Activated naive CD4-positive, alpha-beta T cell (primary cell): ENCODE results near the gene NEK11.
A peak's percentile ranks its signal among the peaks of the same experiment; 100 is the strongest.
"Not testable (repeated sequence)": the region's sequence is repeated elsewhere in the genome, so short reads cannot be mapped to it uniquely, and the experiment has no call there.

Experiments used
- DNase-seq, 4 experiments: peaks; one replicate each; lab custom pipeline; 2025; lab: John Stamatoyannopoulos, UW

NEK11 gene

DNA sequence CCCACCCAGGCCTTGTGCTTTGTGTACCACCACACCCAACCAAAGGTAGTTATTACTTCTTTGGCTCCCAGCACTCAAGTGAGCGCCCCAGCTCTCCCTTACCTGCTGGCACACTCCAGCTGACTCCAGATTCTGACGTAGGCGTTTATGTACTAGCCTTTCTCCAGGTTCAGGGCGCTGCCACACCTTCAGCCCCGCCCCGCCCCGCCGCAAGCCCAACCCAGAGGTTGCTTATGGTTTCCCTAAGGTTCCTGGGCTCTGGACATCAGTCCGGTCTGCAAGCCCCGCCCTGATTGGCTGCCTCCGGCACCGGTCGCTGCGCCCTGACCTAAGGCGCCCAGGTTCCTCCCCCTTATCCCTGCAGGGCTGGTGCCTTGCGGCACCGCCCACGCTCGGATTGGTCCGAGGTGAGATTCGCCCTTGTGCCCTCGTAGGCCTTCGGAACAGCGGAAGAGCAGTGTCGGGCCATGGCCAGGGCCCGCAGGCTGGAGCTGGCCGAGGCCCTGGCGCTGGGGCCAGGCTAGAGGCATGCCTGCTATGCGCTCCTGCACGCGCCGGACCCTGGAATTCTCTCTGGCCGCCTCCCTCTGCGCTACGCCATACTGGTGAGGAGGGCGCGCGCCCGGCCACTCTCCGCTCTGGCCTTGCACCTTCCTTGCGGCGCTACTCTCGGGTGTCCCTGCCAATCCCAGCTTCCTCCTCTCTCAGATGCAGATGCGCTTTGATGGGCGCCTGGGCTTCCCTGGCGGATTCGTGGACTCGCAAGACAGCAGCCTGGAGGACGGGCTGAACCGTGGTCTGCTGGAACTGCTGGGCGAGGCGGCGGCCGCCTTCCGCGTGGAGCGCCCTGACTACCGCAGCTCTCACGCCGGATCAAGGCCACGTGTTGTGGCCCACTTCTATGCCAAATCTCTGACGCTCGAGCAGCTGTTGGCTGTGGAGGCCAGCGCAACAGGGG, 335.1 kb downstream of the NEK11 start:
- DNase-seq: no peak

DNA sequence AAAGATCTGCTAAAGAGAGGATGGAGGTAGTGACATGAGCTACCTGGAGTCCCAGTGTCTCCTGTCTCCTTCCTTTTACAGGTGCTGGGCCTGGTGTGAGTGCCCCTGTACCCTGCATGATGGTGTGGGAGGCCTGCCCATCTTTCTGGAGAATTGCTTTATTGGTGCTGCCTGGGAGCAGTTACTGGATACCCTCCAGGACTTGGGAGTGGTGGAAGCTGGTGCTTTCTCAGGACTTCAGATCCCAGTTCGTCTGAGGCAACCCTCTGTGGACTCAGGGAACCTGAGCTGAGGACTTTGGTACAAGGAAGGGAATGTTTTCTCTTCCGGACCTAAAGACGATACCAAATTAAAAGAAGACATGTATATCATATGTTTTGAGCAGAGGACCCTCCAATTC, 336.6 kb downstream of the NEK11 start:
- no peak for DNase-seq

DNA sequence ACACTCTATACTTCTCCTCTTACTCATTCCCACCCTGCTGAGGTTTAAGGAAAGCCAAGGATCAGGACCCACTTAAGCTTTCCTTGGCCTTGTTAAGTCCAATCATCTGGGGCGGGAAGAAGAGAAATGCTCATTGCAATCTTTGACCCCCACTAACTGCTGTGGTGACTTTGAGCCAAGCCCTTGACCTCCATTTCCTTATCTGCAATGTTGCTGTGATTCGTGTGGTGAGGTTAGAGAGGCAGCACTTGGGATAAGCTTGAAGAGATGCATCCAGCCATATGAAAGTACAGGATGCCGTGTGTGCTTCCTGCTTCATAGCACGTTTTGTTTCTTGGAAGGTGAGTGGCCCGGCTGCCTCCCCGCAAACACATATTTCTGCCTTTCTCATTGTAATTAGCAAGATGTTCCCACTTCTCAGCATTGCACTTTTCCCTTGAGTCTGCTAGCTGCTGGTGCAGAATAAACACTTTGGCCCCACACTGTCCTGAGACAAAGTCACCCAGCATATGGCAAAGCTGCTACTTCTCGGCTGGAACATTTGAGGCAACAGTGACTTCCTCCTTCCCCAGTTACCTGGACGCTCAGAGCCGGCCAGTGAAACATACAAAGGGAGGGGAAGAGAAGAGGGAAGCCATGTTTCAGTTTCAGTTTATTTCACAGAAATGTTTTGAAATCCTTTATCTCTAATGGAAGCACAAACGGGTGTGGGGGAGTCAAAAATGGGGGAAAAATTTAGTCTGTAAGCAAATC, 344.4 kb downstream of the NEK11 start:
- DNase-seq: no peak

DNA sequence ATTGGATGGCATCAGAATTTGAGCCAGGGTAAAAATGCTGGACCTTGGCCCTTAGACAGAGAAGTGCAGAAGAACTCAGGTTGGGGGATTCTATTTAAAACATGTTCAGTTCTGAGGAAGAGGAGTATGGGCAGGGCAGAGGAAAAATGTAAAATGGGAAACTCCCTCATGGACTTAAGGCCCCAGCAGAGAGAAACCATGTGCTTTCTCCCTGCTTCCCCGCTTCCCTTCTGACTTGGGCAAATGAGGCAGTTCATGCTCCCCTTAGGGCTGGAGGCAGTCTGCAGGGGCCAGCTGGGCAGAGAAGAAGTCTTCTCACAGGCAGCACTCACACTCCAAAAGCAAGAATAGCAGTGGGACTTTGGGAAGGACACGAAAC, 345.0 kb downstream of the NEK11 start:
- no peak for DNase-seq

DNA sequence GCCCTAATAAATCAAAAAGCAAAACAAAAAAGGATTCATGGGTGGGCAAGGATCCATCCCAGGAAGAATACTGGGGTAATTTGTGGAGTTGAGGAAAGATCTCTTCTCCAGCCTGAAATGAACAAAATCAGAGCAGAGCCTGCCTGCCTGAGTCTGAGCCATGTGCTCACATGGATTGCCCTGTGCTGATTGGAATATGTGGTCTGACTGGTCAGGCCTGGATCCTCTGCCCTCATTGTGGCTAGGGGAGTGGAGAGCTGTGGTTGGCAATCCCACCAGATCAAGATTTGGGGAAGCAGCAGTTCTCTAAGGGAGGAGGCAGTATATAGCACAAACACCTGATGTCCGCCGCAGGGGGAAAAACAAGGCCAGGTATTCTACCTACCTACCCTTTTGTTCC, 348.1 kb downstream of the NEK11 start:
- no peak for DNase-seq

DNA sequence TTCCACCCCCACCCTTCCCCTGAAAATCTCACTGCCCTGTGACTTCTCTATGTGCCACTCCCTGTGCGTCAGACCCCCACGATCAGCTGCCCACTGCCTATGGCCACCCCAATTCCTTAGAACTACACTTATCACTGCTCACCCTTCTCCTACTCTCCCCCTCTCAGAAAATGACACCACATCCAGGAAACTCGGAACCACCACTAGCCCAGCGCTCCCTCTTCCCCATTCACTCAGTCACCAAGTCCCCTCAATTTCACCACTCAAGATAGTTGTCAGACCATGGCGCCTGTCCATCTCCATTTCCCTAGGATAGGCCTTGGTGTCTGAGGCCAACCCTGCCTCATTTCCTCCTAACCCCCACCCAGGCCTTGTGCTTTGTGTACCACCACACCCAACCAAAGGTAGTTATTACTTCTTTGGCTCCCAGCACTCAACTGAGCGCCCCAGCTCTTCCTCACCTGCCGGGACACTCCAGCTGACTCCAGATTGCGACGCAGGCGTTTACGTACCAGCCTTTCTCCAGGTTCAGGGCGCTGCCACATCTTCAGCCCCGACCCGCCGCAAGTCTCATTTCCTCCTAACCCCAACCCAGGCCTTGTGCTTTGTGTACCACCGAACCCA, 354.3 kb downstream of the NEK11 start:
- DNase-seq: not testable (repeated sequence)

DNA sequence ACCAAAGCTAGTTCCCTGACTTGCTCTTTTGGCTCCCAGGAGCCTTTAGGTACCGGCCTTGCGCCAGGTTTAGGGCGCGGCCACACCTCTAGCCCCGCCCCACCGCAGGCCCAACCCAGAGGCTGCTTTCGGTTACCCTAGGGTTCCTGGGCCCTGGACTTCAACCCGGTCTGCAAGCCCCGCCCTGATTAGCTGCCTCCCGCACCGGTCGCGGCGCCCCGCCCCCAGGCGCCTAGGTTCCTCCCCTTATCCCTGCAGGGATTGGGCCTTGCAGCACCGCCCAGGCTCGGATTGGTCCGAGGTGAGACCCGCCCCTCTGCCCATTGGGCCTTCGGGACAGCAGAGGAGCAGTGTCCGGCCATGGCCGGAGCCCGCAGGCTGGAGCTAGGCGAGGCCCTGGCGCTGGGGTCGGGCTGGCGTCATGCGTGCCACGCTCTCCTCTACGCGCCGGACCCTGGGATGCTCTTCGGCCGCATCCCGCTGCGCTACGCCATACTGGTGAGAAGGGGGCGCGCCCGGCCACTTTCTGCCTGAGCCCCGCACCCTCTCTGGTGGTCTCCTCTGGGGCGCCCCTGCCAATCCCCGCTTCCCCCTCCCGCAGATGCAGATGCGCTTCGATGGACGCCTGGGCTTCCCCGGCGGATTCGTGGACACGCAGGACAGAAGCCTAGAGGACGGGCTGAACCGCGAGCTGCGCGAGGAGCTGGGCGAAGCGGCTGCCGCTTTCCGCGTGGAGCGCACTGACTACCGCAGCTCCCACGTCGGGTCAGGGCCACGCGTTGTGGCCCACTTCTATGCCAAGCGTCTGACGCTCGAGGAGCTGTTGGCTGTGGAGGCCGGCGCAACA, 355.0 kb downstream of the NEK11 start, which contains the start of gene NUDT16:
NUDT16 (plus strand) TSS at position 330 of the 847 bp plus-strand sequence; CDS start at position 361, 31 bp downstream.
- peak; percentile 77 to 96 (median 84) for DNase-seq

DNA sequence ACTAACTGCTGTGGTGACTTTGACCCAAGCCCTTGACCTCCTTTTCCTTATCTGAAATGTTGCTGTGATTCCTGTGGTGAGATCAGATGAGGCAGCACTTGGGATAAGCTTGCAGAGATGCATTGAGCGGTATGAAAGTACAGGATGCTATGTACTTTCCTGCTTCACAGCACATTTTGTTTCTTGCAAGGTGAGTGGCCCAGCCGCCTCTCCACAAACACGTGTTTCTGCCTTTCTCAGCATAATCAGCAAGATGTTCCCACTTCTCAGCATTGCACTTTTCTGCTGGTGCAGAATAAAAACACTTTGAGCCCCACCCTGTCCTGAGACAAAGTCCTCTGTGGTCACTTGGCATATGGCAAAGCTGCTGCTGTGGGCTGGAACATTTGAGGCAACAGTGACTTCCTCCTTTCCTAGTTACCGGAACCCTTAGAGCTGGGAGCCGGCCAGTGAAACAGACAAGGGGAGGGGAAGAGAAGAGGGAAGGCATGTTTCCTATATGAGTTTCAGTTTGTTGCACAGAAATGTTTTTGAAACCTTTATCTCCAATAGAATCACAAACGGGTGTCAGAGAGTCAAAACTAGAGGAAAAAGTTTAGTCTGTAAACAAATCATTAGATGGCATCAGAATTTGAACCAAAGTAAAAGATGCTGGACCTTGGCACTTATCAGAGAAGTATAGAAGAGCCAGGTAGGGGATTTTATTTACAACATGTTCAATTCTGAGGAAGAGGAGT, 359.9 kb downstream of the NEK11 start:
- DNase-seq: no peak

DNA sequence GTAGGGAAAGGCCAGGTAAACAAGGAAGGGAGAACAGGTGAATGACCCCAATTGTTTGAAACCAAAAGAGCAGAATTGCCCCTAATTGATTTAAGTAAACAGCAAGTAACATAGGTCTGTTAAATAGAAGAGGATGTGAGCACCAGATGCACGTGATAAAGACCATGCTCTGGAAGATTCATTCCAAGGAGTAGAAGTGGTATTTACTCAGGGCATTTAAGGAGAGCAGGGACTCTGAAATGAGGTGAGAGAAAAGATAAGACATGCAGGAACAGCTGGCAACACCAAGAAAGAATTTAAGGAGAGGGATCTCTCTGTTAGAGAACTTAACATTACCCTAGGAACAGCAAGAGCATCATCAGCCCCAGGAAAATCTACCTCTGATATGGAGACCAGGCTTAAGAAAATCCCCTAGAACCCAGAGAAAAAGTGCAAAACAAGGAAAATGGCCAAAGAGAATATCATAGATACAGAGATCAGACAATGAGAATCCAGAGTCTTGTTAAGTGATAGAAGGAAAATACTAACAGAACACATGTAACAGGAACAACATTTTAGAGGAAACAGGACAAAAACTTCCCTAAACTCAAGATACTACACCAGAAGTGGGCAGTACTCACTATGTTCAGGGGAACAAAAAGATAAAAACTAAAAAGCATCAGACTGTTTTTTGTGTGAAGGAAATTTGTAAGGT, 361.3 kb downstream of the NEK11 start:
- DNase-seq: no peak

DNA sequence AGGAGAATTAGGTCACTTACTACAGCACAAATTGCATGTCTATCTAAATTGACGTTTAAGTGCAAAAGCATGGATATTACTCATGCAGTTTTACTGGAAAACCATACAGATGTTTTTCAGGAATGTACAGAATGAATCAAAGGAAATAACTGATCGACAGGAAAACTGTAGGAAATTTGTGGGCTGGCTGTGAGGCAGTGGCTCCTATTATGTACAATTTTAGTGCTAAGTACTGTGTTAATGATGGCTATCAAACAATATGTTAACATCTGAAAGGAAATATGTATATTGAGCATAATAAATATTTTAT, 361.8 kb downstream of the NEK11 start:
- DNase-seq: no peak

DNA sequence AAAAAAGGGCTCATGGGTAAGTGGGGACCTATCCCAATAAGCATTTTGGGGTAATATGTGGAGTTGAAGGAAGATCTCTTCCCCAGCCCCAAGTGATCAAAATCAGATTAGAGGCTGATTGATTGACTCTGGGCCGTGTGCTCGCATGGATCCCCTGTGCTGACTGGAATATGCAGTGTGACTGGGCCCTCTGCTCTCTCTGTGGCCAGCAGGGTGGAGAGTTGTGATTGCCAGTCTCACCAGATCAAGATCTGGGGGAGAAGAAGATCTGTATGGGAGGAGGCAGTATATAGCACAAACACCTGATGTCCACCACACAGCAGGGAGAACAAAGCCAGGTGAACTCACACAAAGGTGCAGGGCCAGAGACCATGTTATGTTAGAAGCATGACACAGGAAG, 363.7 kb downstream of the NEK11 start:
- no peak for DNase-seq

DNA sequence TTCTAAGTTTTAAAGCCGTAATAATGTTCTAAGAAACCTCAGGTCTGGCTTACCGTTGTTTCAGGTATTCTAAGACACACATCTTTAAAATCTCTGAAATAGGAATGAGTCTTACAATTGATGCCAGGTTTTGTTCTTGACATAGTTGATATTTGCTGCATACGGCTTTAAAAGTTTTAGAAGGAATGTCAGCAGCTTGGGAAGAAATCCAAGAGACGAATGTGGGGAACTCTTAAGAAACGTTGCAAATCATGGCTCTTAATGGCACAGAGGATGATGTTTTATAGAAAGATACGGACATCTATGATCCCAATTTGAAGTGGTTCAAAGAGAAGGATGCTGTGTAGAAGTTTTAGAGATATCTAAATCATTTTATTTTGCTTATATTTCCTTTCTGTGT, 366.4 kb downstream of the NEK11 start:
- no peak for DNase-seq

DNA sequence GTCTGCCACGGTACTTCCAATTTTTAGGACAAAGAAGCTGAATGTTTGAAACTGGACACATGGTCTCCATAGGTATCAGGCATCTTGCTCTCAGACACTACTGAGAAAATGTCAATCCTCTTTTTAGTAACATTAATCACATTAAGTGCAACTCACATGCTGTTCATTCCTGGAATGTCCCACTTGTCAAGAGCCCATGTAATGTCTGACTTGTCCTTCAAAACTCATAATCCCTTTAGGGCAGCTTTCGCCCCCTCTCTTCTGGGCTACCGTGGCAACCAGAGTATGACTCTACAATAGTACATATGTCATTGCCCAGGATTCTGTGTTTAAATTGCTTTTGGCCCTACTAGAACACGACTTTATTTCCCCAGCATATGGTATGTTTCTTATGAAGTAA, 367.2 kb downstream of the NEK11 start:
- no peak for DNase-seq

DNA sequence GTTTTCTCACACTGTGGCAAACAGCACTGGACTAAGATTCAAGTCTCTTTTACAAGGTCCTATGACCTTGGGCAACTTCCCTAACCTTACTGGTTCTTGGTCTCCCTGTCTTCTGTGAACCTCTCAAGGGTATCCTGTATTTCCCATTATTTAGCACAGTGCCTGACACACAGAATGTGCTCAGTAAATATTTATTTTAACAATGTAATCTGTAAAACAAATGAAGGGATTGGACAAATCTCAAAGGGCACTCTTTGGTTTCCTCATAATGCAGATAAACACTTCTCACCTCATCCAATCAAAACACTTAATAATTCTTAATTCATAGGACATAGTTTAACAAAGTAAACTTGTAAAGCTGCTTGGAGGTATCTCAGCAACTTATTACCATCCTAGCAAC, 367.7 kb downstream of the NEK11 start:
- DNase-seq: no peak

DNA sequence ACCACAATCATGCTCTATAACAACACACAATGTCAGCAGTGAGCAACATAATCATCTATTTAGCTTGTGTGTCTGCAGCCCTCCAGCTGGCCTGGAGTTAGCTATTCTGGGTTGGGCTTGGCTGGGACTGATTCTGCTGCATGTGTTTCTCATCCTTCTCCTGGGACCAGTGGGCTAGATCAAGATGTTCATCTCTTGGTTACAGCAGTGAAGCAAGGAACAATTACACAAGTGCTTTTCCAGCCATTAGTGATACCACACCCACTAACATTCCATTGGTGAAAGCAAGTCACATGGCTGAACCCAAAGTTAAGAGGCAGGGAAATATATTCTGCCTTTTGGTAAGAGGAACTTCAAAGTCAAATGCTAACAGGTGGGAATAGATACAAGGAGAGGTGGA, 369.5 kb downstream of the NEK11 start:
- no peak for DNase-seq

DNA sequence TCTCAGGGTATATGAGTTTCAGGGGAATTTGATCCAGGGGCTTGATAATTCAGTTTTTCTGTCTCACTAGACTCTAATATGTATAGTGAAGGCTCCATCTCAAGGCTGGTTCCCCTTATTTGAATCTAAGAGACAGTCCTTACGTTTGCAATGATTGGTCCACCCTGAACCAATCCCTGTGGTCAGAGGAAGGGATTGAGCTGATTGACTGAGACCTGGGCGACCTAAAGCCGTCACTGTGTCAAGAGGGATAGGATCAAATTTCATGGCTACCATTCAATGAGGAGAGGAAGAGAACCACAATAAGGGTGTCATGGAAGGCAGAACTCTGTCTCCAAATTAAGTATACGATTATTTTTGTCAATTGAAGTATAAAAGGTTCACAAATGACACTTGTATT, 371.2 kb downstream of the NEK11 start:
- DNase-seq: no peak
